Aorta (tissue), 5 donors: ENCODE measurements around the gene PLEKHM3. TPM values are rescaled to one million over a fixed set of nuclear protein-coding genes. Genes with fewer than 3 reads are reported as not detected.

Experiments
- ATAC-seq: fragments of 200-7000 bp; cut with Tn5 transposase; one replicate; pipeline ENCODE4 v1.9.1; 2022; ENCODE audit warnings: moderate library complexity; ENCODE audit not compliant: low FRiP score
- DNase-seq, 2 donors: peaks; one replicate each; pipeline ENCODE4 v3.0.0-alpha.2; 2020
- H3K27ac ChIP-seq, 2 donors: one replicate each; pipeline ENCODE4 v1.5.1; 2013; ENCODE audit warnings: low read length in 2 of 2, mild to moderate bottlenecking in 2 of 2, moderate library complexity in 2 of 2, control low read depth in 1 of 2, inconsistent platforms in 1 of 2, low read depth in 1 of 2
- H3K27me3 ChIP-seq, 2 donors: one replicate each; pipeline ENCODE4 v1.6.1; 2013; ENCODE audit warnings: control low read depth in 1 of 2, low read length in 1 of 2, mild to moderate bottlenecking in 1 of 2, moderate library complexity in 1 of 2; ENCODE audit not compliant: insufficient read depth in 2 of 2, control insufficient read depth in 1 of 2
- H3K36me3 ChIP-seq, 2 donors: one replicate each; pipeline ENCODE4 v1.6.1; 2013; ENCODE audit warnings: control low read depth in 1 of 2, low read length in 1 of 2, mild to moderate bottlenecking in 1 of 2; ENCODE audit not compliant: insufficient read depth in 2 of 2, control insufficient read depth in 1 of 2
- H3K4me1 ChIP-seq, 2 donors: one replicate each; pipeline ENCODE4 v1.6.1; 2013; ENCODE audit warnings: low read length in 2 of 2, control low read depth in 1 of 2, mild to moderate bottlenecking in 1 of 2, moderate library complexity in 1 of 2; ENCODE audit not compliant: insufficient read depth in 2 of 2, control insufficient read depth in 1 of 2
- H3K4me3 ChIP-seq, 2 donors: one replicate each; pipeline ENCODE4 v1.5.1; 2013; ENCODE audit warnings: low read length in 2 of 2, control low read depth in 1 of 2, mild to moderate bottlenecking in 1 of 2
- H3K9me3 ChIP-seq: one replicate; pipeline ENCODE4 v1.6.1; 2013; ENCODE audit warnings: mild to moderate bottlenecking, low read length; ENCODE audit not compliant: control insufficient read depth
- WGBS, 2 donors: extraction: QIAGEN DNeasy Blood & Tissue Kit; methylation state at CpG; one replicate each; pipeline ENCODE4 v1.1.7; 2013; 5-methylcytosine and 5-hydroxymethylcytosine counted together
- intact Hi-C, 2 donors: fragments of 100-400 bp; cut with DNase I; formaldehyde crosslinking; loops; one replicate each; pipeline versions ENCODE4 v1.14.2 to v1.15.0; 2022
- long read RNA-seq, 2 donors: library from polyadenylated mRNA; unstranded; transcript quantifications; one replicate each; pipeline ENCODE4 v2.0.0, GENCODE V29; 2020 to 2021
- polyA plus RNA-seq, 2 donors: library from polyadenylated mRNA; stranded (reverse); fragments of 200-250 nt; gene quantifications; one replicate each; pipeline ENCODE4 v1.2.3, GENCODE V29; 2013
- total RNA-seq, 2 donors: library from RNA; stranded (reverse); fragmentation: NEBNext Ultra II Directional; extraction: Animal tissue kit (Norgen Biotek cat#: 25700); gene quantifications; one replicate each; pipeline ENCODE4 v1.2.1, GENCODE V29; 2021
- donor health status: healthy with polysubstance abuse.
- donor health status: Bipolar disorder and iron deficiency.
- donor health status: DM: no; HTN: no; CAD: no.
- donor health status: DM: no; HTN: no; CAD: no.
- donor health status: DM: yes; HTN: yes; CAD: no.

PLEKHM3 gene
- total RNA-seq (10 to 100 TPM; 12.4 to 18.9 TPM), polyA plus RNA-seq (1 to 10 TPM; 2.8 to 6.3 TPM)
- long read RNA-seq, donor 1, partial matches to known transcripts: 3 of 15 reads
- long read RNA-seq, donor 1, other reads (novel, unspliced or antisense): 12 of 15 reads
- long read RNA-seq, donor 2, partial matches to known transcripts: 1 of 4 reads
- long read RNA-seq, donor 2, other reads (novel, unspliced or antisense): 3 of 4 reads

DNA sequence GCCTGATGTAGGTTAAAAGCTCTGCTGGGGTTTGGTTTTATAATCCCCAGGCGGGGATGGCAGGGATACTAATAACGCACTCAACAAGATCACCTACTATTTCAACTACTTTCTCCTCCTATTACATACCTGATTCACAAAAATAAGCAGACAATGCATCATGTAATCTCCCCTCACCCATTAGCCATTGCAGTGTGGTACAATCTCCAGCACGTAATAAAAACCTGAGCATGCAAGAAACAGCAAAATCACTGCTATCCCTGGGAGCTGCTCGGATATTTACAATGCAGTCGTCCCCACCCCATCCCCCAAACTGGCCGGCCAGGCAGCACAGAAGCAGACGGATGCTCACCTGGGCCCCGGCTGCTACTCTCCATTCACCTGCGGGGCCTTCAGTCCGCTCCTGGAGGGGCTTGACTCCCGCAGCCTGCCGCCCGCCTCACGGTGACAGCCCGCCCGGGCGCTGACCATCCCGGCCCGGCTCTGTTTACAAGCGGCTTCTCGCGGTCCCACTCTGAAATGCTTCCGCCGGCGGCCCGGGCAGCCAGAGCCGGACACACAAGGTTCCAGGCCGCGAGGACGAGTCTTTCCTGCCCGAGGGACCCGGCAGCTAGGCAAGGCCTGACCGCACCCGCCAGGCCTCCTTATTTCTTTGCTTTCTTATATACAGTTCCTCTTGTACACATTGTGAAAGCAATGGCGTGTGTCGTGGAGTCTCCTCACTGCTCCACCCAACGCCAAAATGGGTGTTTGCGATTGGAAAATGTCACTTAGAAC lies at the start of gene PLEKHM3:
Gene PLEKHM3 (minus strand): TSS at position 491 of the 777 bp plus-strand sequence. CDS start 23,888 bp downstream, outside the sequence.
- Histone ChIP-seq H3K4me3 (peak within 1 kb of the TSS; percentile 76 to 94), H3K27me3 (no peaks in the 10 kb centered on the region), H3K27ac (peak within 1 kb of the TSS in 1 of 2 donors; percentile 50), H3K9me3 (no peaks in the 10 kb centered on the region), H3K36me3 (no peaks in the 10 kb centered on the region), H3K4me1 (no peaks in the 10 kb centered on the region)
- WGBS, 2 donors: 1% methylated on average over 38 of the region's 38 CpGs
- ATAC-seq (peak; percentile 97), DNase-seq (peak; percentile 90 to 95)
- intact Hi-C loops: loop anchor here in 1 of 2 donors (10.0 kb wide), 1 partner anchor 400 kb away; the partner anchor contains the start of gene METTL21A

DNA sequence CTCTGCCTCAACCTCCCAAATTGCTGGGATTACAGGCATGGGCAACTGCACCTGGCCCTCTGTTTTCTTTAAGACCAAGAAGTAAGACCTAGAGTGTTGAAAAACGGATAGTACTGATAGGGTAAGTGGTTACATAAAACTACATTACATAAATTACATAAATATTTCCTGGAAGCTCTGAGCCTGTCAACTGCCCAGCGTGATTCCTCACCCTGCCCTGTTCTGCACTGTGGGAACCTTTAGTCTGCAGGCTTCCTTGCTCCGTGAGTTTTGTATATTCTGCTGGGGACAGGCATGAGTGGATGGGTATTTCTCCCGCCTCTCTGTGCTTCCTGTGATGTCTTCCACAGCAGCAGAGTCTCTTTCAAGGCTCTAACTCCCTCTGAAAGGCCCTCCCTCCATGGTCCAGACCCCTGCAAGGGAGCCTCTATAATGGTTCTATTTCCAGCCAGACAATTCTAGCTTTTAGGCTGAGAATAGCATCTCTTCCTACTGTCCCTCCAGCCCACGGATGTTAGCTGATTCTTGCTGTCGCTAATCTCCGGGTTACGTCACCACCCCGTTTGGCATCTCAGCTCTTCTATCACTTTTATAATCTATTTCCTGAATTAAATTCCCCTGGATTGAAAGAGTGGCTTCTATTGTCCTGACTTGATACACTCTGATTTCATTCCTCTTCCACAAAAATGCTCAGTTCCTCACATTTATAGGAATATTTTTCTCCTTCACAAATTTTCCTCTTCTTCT lies 49.5 kb upstream of the PLEKHM3 start:
- Histone ChIP-seq H3K4me3 (no peak overlapping the region), H3K36me3 (no peaks in the 10 kb centered on the region), H3K27ac (no peak overlapping the region), H3K9me3 (peaks cover 2% of the 10 kb centered on the region), H3K27me3 (no peaks in the 10 kb centered on the region), H3K4me1 (no peaks in the 10 kb centered on the region)
- ATAC-seq: peak; percentile 33
- no peak for DNase-seq
- intact Hi-C loops: loop anchor here in 1 of 2 donors (10.0 kb wide), 1 partner anchor 450 kb away; the partner anchor contains the start of gene METTL21A
- 47 to 48% methylated on average over 9 of the region's 9 CpGs for WGBS, 2 donors

DNA sequence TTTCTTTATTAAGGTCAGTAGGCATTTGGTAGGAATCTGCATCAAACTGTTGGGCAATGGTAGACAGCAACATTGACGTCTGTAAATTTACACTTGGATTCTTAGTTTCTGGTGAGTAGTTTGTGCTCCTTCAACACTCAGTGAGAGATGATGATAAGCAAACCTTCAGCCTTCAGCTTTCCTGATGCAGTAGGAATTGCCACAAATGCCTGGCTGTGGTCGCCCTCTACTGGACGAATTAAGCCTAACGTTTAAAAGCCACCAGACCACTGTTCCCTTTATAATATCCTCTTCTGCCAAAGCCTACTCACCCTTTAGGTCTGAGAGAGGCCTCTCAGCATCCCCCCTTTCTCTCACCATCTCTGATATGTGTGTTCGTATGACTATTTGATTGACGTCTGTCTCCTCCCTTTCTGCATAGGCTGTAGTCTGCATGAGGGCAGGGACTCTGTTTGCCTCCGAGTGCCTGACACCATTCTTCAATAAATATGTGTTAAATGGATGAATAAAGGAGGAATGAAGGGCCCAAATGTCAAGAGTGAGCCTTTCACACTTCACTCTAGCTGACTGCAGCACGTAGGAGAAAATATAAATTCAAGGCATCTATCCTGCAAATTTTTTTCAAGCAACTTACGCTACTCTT lies 47.0 kb upstream of the PLEKHM3 start:
- no peaks in the 10 kb centered on the region for H3K9me3 ChIP-seq
- ATAC-seq (peak; percentile 83), DNase-seq (peak in 1 of 2 donors; percentile 63)
- 25 to 26% methylated on average over 9 of the region's 9 CpGs for WGBS, 2 donors
- no peaks in the 10 kb centered on the region for H3K36me3 ChIP-seq
- intact Hi-C loops: loop anchor here in 1 of 2 donors (2.0 to 10.0 kb wide), 2 partner anchors 326 to 448 kb away; partner anchors contain the start of gene METTL21A
- no peaks in the 10 kb centered on the region for H3K27me3 ChIP-seq
- H3K27ac ChIP-seq: no peak overlapping the region
- no peak overlapping the region for H3K4me3 ChIP-seq
- no peaks in the 10 kb centered on the region for H3K4me1 ChIP-seq

DNA sequence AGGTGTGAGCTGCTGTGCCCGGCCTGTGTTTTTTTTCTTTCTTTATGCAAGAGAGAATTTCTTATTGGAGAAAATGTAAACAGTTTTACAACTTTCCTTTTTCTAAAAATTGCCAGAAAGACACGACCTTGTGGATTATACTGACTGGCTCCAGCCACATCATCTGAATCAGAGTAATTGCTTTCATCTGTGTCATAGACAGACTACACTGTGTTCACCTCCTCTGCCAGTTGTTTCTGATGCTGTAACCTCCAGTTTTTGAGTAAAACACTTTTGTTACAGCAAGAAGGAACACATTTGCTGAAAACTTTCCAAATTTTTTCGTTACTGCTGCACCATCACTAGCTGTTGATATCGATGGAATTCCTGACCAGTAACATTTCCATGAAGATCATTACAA lies 43.9 kb upstream of the PLEKHM3 start:
- Histone ChIP-seq H3K27me3 (no peaks in the 10 kb centered on the region), H3K4me1 (no peaks in the 10 kb centered on the region), H3K27ac (no peak overlapping the region), H3K36me3 (no peaks in the 10 kb centered on the region), H3K4me3 (no peak overlapping the region), H3K9me3 (no peaks in the 10 kb centered on the region)
- ATAC-seq (no peak), DNase-seq (no peak)
- WGBS, 2 donors: 71 to 78% methylated on average over 4 of the region's 4 CpGs
- intact Hi-C loops: no loop called here

- 78% methylated on average over 4 of the region's 4 CpGs for WGBS, 2 donors
- H3K9me3 ChIP-seq: no peaks in the 10 kb centered on the region
- intact Hi-C loops: no loop called here
- H3K27ac ChIP-seq: no peak overlapping the region
- no peak overlapping the region for H3K4me3 ChIP-seq
- ATAC-seq (no peak), DNase-seq (no peak)
- H3K4me1 ChIP-seq: no peaks in the 10 kb centered on the region
- no peaks in the 10 kb centered on the region for H3K36me3 ChIP-seq
- H3K27me3 ChIP-seq: no peaks in the 10 kb centered on the region
These were observed 40.7 kb upstream of the PLEKHM3 start for GRCh38 chr2:208066016-208066415.

DNA sequence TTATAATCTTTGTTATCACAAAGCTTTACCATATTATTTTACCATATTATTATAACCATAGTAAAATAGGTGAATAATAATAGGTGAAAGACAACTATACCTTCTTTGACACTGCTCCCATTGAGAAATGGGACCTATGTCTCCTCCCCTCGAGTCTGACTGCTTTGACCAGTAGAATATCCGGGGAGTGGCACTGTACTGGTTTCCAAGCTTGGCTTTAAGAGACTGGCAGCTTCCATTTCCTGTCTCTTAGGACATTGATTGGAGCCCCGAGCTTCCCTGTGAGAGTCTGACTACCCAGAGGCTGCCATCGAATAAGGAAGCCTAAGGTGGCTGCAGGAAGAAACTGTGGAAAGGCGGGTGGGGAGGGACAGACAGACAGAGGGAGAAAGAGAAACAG lies 40.1 kb upstream of the PLEKHM3 start:
- H3K9me3 ChIP-seq: no peaks in the 10 kb centered on the region
- WGBS, 2 donors: 71 to 73% methylated on average over 5 of the region's 5 CpGs
- no peaks in the 10 kb centered on the region for H3K4me1 ChIP-seq
- no peaks in the 10 kb centered on the region for H3K27me3 ChIP-seq
- H3K36me3 ChIP-seq: no peaks in the 10 kb centered on the region
- ATAC-seq: no peak
- no peak for DNase-seq
- H3K27ac ChIP-seq: no peak overlapping the region
- H3K4me3 ChIP-seq: no peak overlapping the region
- intact Hi-C loops: no loop called here

GRCh38 chr2:208064220-208064961 lies 39.1 kb upstream of the PLEKHM3 start:
- DNase-seq: no peak
- no peak for ATAC-seq
- Histone ChIP-seq H3K9me3 (peaks cover 1% of the 10 kb centered on the region), H3K36me3 (no peaks in the 10 kb centered on the region), H3K4me1 (no peaks in the 10 kb centered on the region), H3K4me3 (no peak overlapping the region), H3K27ac (no peak overlapping the region), H3K27me3 (no peaks in the 10 kb centered on the region)
- WGBS, 2 donors: 79 to 81% methylated on average over 8 of the region's 8 CpGs
- intact Hi-C loops: no loop called here

- no peak for ATAC-seq
- Histone ChIP-seq H3K9me3 (peaks cover 1% of the 10 kb centered on the region), H3K4me3 (no peak overlapping the region), H3K36me3 (no peaks in the 10 kb centered on the region), H3K4me1 (no peaks in the 10 kb centered on the region), H3K27ac (no peak overlapping the region), H3K27me3 (no peaks in the 10 kb centered on the region)
- intact Hi-C loops: no loop called here
- no peak for DNase-seq
- WGBS, 2 donors: 23 to 29% methylated on average over 2 of the region's 2 CpGs
These were observed 37.6 kb upstream of the PLEKHM3 start for GRCh38 chr2:208062961-208063360.
